ENCODE results near the gene CBX7.

The CBX7 gene

GRCh38 chr22:39184586-39185577, 32.4 kb upstream of the CBX7 start:
- TF ChIP-seq CREB1 (IDR thresholded peaks at IDR 0.05; ENCODE audit: low read depth) (no peak), REST (IDR thresholded peaks at IDR 0.05; ENCODE audit: low read depth) (no peak), FOXM1 (IDR thresholded peaks at IDR 0.05; ENCODE audit: borderline replicate concordance, low read depth) (no peak), RAD21 (IDR thresholded peaks at IDR 0.05; ENCODE audit: low read depth) (no peak), USF1 (IDR thresholded peaks at IDR 0.05) (no peak), TAF1 (IDR thresholded peaks at IDR 0.05; ENCODE audit: low read depth) (no peak), EGR1 (IDR thresholded peaks at IDR 0.05) (no peak), TEAD4 (IDR thresholded peaks at IDR 0.05) (no peak)

- TF ChIP-seq YY1 (IDR thresholded peaks at IDR 0.05; ENCODE audit: low read depth) (0 out of 2 replicates have a peak, but pooled peaks have one; percentile 19), MAX (IDR thresholded peaks at IDR 0.05) (peak; percentile 19; the same call in 1 of the 2 replicates), EP300 (IDR thresholded peaks at IDR 0.05; ENCODE audit: borderline replicate concordance) (no peak), RAD21 (IDR thresholded peaks at IDR 0.05; ENCODE audit: low read depth) (no peak), TEAD4 (IDR thresholded peaks at IDR 0.05) (no peak)
Measured at GRCh38 chr22:39183991-39184585, 31.6 kb upstream of the CBX7 start.

- TF ChIP-seq REST (IDR thresholded peaks at IDR 0.05; ENCODE audit: low read depth) (no peak), RAD21 (IDR thresholded peaks at IDR 0.05; ENCODE audit: low read depth) (no peak), MAX (IDR thresholded peaks at IDR 0.05) (no peak), TEAD4 (IDR thresholded peaks at IDR 0.05) (no peak)
Measured at GRCh38 chr22:39182478-39183030, 30.1 kb upstream of the CBX7 start.

GRCh38 chr22:39181778-39182177, 29.3 kb upstream of the CBX7 start:
- TF ChIP-seq YY1 (IDR thresholded peaks at IDR 0.05; ENCODE audit: low read depth) (peak; percentile 71), TEAD4 (IDR thresholded peaks at IDR 0.05) (no peak), MAX (IDR thresholded peaks at IDR 0.05) (no peak)

- no peak for TF ChIP-seq RAD21 (IDR thresholded peaks at IDR 0.05; ENCODE audit: low read depth)
- TF ChIP-seq CEBPB (IDR thresholded peaks at IDR 0.05), result no peak
- TF ChIP-seq EP300 (IDR thresholded peaks at IDR 0.05; ENCODE audit: borderline replicate concordance), result no peak
- no peak for TF ChIP-seq NFIC (IDR thresholded peaks at IDR 0.05)
- no peak for TF ChIP-seq REST (IDR thresholded peaks at IDR 0.05; ENCODE audit: low read depth)
- no peak for TF ChIP-seq ZBTB7A (IDR thresholded peaks at IDR 0.05; ENCODE audit: low read depth)
- no peak for TF ChIP-seq TEAD4 (IDR thresholded peaks at IDR 0.05)
- no peak for TF ChIP-seq FOXM1 (IDR thresholded peaks at IDR 0.05; ENCODE audit: borderline replicate concordance, low read depth)
- no peak for TF ChIP-seq MAX (IDR thresholded peaks at IDR 0.05)
- TF ChIP-seq TCF12 (IDR thresholded peaks at IDR 0.05; ENCODE audit: low read depth), result no peak
- no peak for TF ChIP-seq CREB1 (IDR thresholded peaks at IDR 0.05; ENCODE audit: low read depth)
- no peak for TF ChIP-seq USF1 (IDR thresholded peaks at IDR 0.05)
- TF ChIP-seq YY1 (IDR thresholded peaks at IDR 0.05; ENCODE audit: low read depth), result no peak
- TF ChIP-seq EGR1 (IDR thresholded peaks at IDR 0.05), result no peak
- no peak for TF ChIP-seq TAF1 (IDR thresholded peaks at IDR 0.05; ENCODE audit: low read depth)
Measured at GRCh38 chr22:39181356-39181755, 28.9 kb upstream of the CBX7 start.

Measured in Ishikawa (cell line).